ENCODE results near the gene CUBN. TPM values are rescaled to one million over a fixed set of nuclear protein-coding genes. Genes with fewer than 3 reads are reported as not detected.

CUBN gene
- total RNA-seq, 3 donors from 2014 or later: 0.14 to 0.26 (median 0.25) TPM

GRCh38 chr10:17151716-17152115 lies 22.1 kb upstream of the CUBN start:
- Mint-ChIP-seq H3K4me1 (ENCODE audit: low read depth) (no peaks in the 10 kb centered on the region), H3K9me3 (no peaks in the 10 kb centered on the region), H3K4me3 (no peak overlapping the region), H3K27me3 (ENCODE audit: low read depth) (no peaks in the 10 kb centered on the region), H3K36me3 (ENCODE audit: insufficient read depth) (peaks cover 23% of the 10 kb centered on the region)
- ATAC-seq (no peak), DNase-seq (no peak)

GRCh38 chr10:17147884-17148489 lies 18.4 kb upstream of the CUBN start:
- peaks cover 18% of the 10 kb centered on the region for H3K4me1 Mint-ChIP-seq (ENCODE audit: low read depth)
- H3K4me3 Mint-ChIP-seq: no peak overlapping the region
- no peaks in the 10 kb centered on the region for H3K27me3 Mint-ChIP-seq (ENCODE audit: low read depth)
- ATAC-seq (no peak), DNase-seq (no peak)
- no peaks in the 10 kb centered on the region for H3K9me3 Mint-ChIP-seq
- peaks cover 19% of the 10 kb centered on the region for H3K36me3 Mint-ChIP-seq (ENCODE audit: insufficient read depth)

GRCh38 chr10:17146892-17147291 lies 17.3 kb upstream of the CUBN start:
- Mint-ChIP-seq H3K36me3 (ENCODE audit: insufficient read depth) (peaks cover 13% of the 10 kb centered on the region), H3K27me3 (ENCODE audit: low read depth) (no peaks in the 10 kb centered on the region), H3K4me3 (no peak overlapping the region), H3K4me1 (ENCODE audit: low read depth) (peaks cover 19% of the 10 kb centered on the region), H3K9me3 (no peaks in the 10 kb centered on the region)
- ATAC-seq: no peak
- DNase-seq: no peak

GRCh38 chr10:17145239-17145638 lies 15.6 kb upstream of the CUBN start:
- H3K4me3 Mint-ChIP-seq: no peak overlapping the region
- ATAC-seq (peak in 1 of 2 donors; percentile 37), DNase-seq (no peak)
- no peaks in the 10 kb centered on the region for H3K27me3 Mint-ChIP-seq (ENCODE audit: low read depth)
- peaks cover 10% of the 10 kb centered on the region for H3K36me3 Mint-ChIP-seq (ENCODE audit: insufficient read depth)
- no peaks in the 10 kb centered on the region for H3K9me3 Mint-ChIP-seq
- peaks cover 25% of the 10 kb centered on the region for H3K4me1 Mint-ChIP-seq (ENCODE audit: low read depth)

GRCh38 chr10:17144757-17145156 lies 15.1 kb upstream of the CUBN start:
- DNase-seq (peak; percentile 26), ATAC-seq (peak; percentile 92 to 95)
- no peak overlapping the region for H3K4me3 Mint-ChIP-seq
- no peaks in the 10 kb centered on the region for H3K27me3 Mint-ChIP-seq (ENCODE audit: low read depth)
- H3K4me1 Mint-ChIP-seq (ENCODE audit: low read depth): peaks cover 25% of the 10 kb centered on the region
- no peaks in the 10 kb centered on the region for H3K9me3 Mint-ChIP-seq
- peaks cover 9% of the 10 kb centered on the region for H3K36me3 Mint-ChIP-seq (ENCODE audit: insufficient read depth)

- H3K9me3 Mint-ChIP-seq: no peaks in the 10 kb centered on the region
- ATAC-seq (no peak), DNase-seq (no peak)
- H3K4me1 Mint-ChIP-seq (ENCODE audit: low read depth): peaks cover 25% of the 10 kb centered on the region
- no peak overlapping the region for H3K4me3 Mint-ChIP-seq
- peaks cover 6% of the 10 kb centered on the region for H3K36me3 Mint-ChIP-seq (ENCODE audit: insufficient read depth)
- no peaks in the 10 kb centered on the region for H3K27me3 Mint-ChIP-seq (ENCODE audit: low read depth)
Measured at GRCh38 chr10:17144032-17144431, 14.4 kb upstream of the CUBN start.

- no peaks in the 10 kb centered on the region for H3K9me3 Mint-ChIP-seq
Measured at GRCh38 chr10:17143055-17143690, 13.6 kb upstream of the CUBN start.

GRCh38 chr10:17141504-17142229 lies 12.1 kb upstream of the CUBN start:
- Mint-ChIP-seq H3K4me1 (ENCODE audit: low read depth) (peaks cover 25% of the 10 kb centered on the region), H3K36me3 (ENCODE audit: insufficient read depth) (peaks cover 5% of the 10 kb centered on the region), H3K9me3 (no peaks in the 10 kb centered on the region), H3K27me3 (ENCODE audit: low read depth) (no peaks in the 10 kb centered on the region), H3K4me3 (no peak overlapping the region)
- DNase-seq (no peak), ATAC-seq (no peak)

More at GRCh38 chr10:17143055-17143690, 13.6 kb upstream of the CUBN start:
- Mint-ChIP-seq H3K4me3 (no peak overlapping the region), H3K27me3 (ENCODE audit: low read depth) (no peaks in the 10 kb centered on the region), H3K4me1 (ENCODE audit: low read depth) (peaks cover 25% of the 10 kb centered on the region), H3K36me3 (ENCODE audit: insufficient read depth) (peaks cover 6% of the 10 kb centered on the region)
- DNase-seq (no peak), ATAC-seq (no peak)

GRCh38 chr10:17140386-17140761 lies 10.8 kb upstream of the CUBN start:
- no peak for DNase-seq
- Mint-ChIP-seq H3K4me1 (ENCODE audit: low read depth) (peaks cover 22% of the 10 kb centered on the region), H3K9me3 (no peaks in the 10 kb centered on the region)

GRCh38 chr10:17138460-17139042 lies 8.9 kb upstream of the CUBN start:
- H3K4me1 Mint-ChIP-seq (ENCODE audit: low read depth): peaks cover 7% of the 10 kb centered on the region
- no peak overlapping the region for H3K4me3 Mint-ChIP-seq
- peaks cover 1% of the 10 kb centered on the region for H3K36me3 Mint-ChIP-seq (ENCODE audit: insufficient read depth)
- H3K9me3 Mint-ChIP-seq: no peaks in the 10 kb centered on the region
- ATAC-seq (no peak), DNase-seq (no peak)
- H3K27me3 Mint-ChIP-seq (ENCODE audit: low read depth): no peaks in the 10 kb centered on the region

More at GRCh38 chr10:17140386-17140761, 10.8 kb upstream of the CUBN start:
- Mint-ChIP-seq H3K36me3 (ENCODE audit: insufficient read depth) (peaks cover 5% of the 10 kb centered on the region), H3K4me3 (no peak overlapping the region), H3K27me3 (ENCODE audit: low read depth) (no peaks in the 10 kb centered on the region)
- no peak for ATAC-seq

- ATAC-seq (no peak), DNase-seq (no peak)
- Mint-ChIP-seq H3K4me1 (ENCODE audit: low read depth) (no peaks in the 10 kb centered on the region), H3K9me3 (no peaks in the 10 kb centered on the region), H3K36me3 (ENCODE audit: insufficient read depth) (peaks cover 7% of the 10 kb centered on the region), H3K4me3 (no peak overlapping the region), H3K27me3 (ENCODE audit: low read depth) (no peaks in the 10 kb centered on the region)
Measured at GRCh38 chr10:17134737-17135260, 5.2 kb upstream of the CUBN start.

- no peaks in the 10 kb centered on the region for H3K4me1 Mint-ChIP-seq (ENCODE audit: low read depth)
- DNase-seq (no peak), ATAC-seq (no peak)
- H3K4me3 Mint-ChIP-seq: no peak overlapping the region
- H3K9me3 Mint-ChIP-seq: no peaks in the 10 kb centered on the region
- H3K27me3 Mint-ChIP-seq (ENCODE audit: low read depth): no peaks in the 10 kb centered on the region
- H3K36me3 Mint-ChIP-seq (ENCODE audit: insufficient read depth): peaks cover 7% of the 10 kb centered on the region
Measured at GRCh38 chr10:17134282-17134681, 4.7 kb upstream of the CUBN start.

- Mint-ChIP-seq H3K9me3 (no peaks in the 10 kb centered on the region), H3K4me1 (ENCODE audit: low read depth) (no peaks in the 10 kb centered on the region), H3K27me3 (ENCODE audit: low read depth) (no peaks in the 10 kb centered on the region), H3K4me3 (no peak overlapping the region), H3K36me3 (ENCODE audit: insufficient read depth) (peaks cover 13% of the 10 kb centered on the region)
- no peak for ATAC-seq
- no peak for DNase-seq
Measured at GRCh38 chr10:17128261-17128660, 1.4 kb downstream of the CUBN start.

- Mint-ChIP-seq H3K9me3 (no peaks in the 10 kb centered on the region), H3K36me3 (ENCODE audit: insufficient read depth) (peaks cover 21% of the 10 kb centered on the region), H3K4me3 (no peak overlapping the region), H3K27me3 (ENCODE audit: low read depth) (no peaks in the 10 kb centered on the region), H3K4me1 (ENCODE audit: low read depth) (no peaks in the 10 kb centered on the region)
- ATAC-seq (no peak), DNase-seq (no peak)
Measured at GRCh38 chr10:17126327-17126726, 3.3 kb downstream of the CUBN start.
